ENCODE data around the gene LYSMD2.

The LYSMD2 gene

DNA sequence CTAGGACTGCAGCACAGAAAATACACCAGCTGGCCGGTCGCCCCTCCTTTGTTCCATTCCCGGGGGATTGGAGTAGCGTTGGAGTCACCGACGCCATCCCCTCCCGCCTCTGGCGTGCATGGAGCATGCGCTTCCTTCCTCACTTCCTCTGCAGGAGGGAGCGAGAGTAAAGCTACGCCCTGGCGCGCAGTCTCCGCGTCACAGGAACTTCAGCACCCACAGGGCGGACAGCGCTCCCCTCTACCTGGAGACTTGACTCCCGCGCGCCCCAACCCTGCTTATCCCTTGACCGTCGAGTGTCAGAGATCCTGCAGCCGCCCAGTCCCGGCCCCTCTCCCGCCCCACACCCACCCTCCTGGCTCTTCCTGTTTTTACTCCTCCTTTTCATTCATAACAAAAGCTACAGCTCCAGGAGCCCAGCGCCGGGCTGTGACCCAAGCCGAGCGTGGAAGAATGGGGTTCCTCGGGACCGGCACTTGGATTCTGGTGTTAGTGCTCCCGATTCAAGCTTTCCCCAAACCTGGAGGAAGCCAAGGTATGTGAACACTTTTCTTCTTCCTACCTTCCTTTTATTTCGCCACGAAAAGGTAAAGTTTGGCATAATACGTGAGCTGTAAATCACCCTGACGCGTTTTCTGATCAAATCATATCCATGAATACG is 56.0 kb downstream of the LYSMD2 start, which contains the start of gene SCG3:
TSS of gene SCG3 (plus strand) at position 201 of the 661 bp plus-strand sequence. CDS start at position 454, 253 bp downstream.
- Histone ChIP-seq H3K27me3 (peaks cover 0 to 19% of the 10 kb centered on the region in 2 donors), H3K4me1 (peaks cover 0 to 6% (median 2%) of the 10 kb centered on the region in 4 donors), H3K27ac (no peak within 1 kb of the TSS), H3K9me3 (no peaks in the 10 kb centered on the region), H3K4me3 (no peak within 1 kb of the TSS), H3K36me3 (no peaks in the 10 kb centered on the region)
- peak; percentile 73 for DNase-seq
- intact Hi-C loops (cut with DNase I; ENCODE audit: low total_unique reads), result no loop called here
- TF ChIP-seq CTCF (IDR thresholded peaks at IDR 0.05), result no peak

- no peak for DNase-seq
- peaks cover 0 to 19% of the 10 kb centered on the region in 2 donors for H3K27me3 ChIP-seq
- no peak for TF ChIP-seq CTCF (IDR thresholded peaks at IDR 0.05)
- intact Hi-C loops (cut with DNase I; ENCODE audit: low total_unique reads), result no loop called here
- no peak overlapping the region for H3K27ac ChIP-seq
- peaks cover 0 to 6% (median 2%) of the 10 kb centered on the region in 4 donors for H3K4me1 ChIP-seq
- no peak overlapping the region for H3K4me3 ChIP-seq
- no peaks in the 10 kb centered on the region for H3K36me3 ChIP-seq
- H3K9me3 ChIP-seq, result no peaks in the 10 kb centered on the region
These were observed 57.1 kb downstream of the LYSMD2 start for GRCh38 chr15:51680321-51680720.

- Histone ChIP-seq H3K4me1 (peaks cover 0 to 6% (median 2%) of the 10 kb centered on the region in 4 donors), H3K36me3 (no peaks in the 10 kb centered on the region), H3K27ac (no peak overlapping the region), H3K27me3 (peaks cover 0 to 16% of the 10 kb centered on the region in 2 donors), H3K9me3 (no peaks in the 10 kb centered on the region), H3K4me3 (no peak overlapping the region)
- no peak for DNase-seq
- TF ChIP-seq CTCF (IDR thresholded peaks at IDR 0.05), result no peak
- intact Hi-C loops (cut with DNase I; ENCODE audit: low total_unique reads), result no loop called here
These were observed 59.4 kb downstream of the LYSMD2 start for GRCh38 chr15:51678096-51678495.

GRCh38 chr15:51677452-51677851 is 60.0 kb downstream of the LYSMD2 start:
- Histone ChIP-seq H3K4me3 (no peak overlapping the region), H3K9me3 (no peaks in the 10 kb centered on the region), H3K27me3 (peaks cover 0 to 16% of the 10 kb centered on the region in 2 donors), H3K27ac (no peak overlapping the region), H3K4me1 (peaks cover 0 to 6% (median 2%) of the 10 kb centered on the region in 4 donors), H3K36me3 (no peaks in the 10 kb centered on the region)
- intact Hi-C loops (cut with DNase I; ENCODE audit: low total_unique reads), result no loop called here
- TF ChIP-seq CTCF (IDR thresholded peaks at IDR 0.05), result no peak
- DNase-seq, result no peak

- Histone ChIP-seq H3K9me3 (no peaks in the 10 kb centered on the region), H3K36me3 (no peaks in the 10 kb centered on the region), H3K27ac (no peak overlapping the region), H3K27me3 (peaks cover 0 to 15% of the 10 kb centered on the region in 2 donors), H3K4me3 (no peak overlapping the region), H3K4me1 (peaks cover 0 to 6% (median 2%) of the 10 kb centered on the region in 4 donors)
- intact Hi-C loops (cut with DNase I; ENCODE audit: low total_unique reads), result no loop called here
- TF ChIP-seq CTCF (IDR thresholded peaks at IDR 0.05), result no peak
- DNase-seq, result no peak
These were observed 60.4 kb downstream of the LYSMD2 start for GRCh38 chr15:51677021-51677420.
